Spleen (tissue), 7 donors: ENCODE data around the gene PKD1L1.

Experiments
- POLR2AphosphoS5 ChIP-seq, 3 donors: sonication (generic); formaldehyde crosslinking; IDR thresholded peaks; one replicate each; pipeline ENCODE4 v1.5.1; 2017; ENCODE audit warnings: antibody characterized with exemption in 3 of 3
- TF ChIP-seq, protein P1 (sequence below), 11 experiments: fragments of 200-600 bp in 7 of 11; fragments of 450-650 bp in 4 of 11; sonication (generic) in 4 of 11; IDR thresholded peaks in 8 of 11; conservative IDR thresholded peaks in 3 of 11; 1 replicate in 7 of 11; 2 replicates in 4 of 11; pipeline versions ENCODE4 v1.4.0 to v1.8.0; 2016 to 2021; ENCODE audit warnings: antibody characterized with exemption in 11 of 11, inconsistent platforms in 4 of 11, mild to moderate bottlenecking in 1 of 11
- donor health status: DM: no; HTN: no; CAD: no; lungs with moderate emphysema.
- donor health status: DM: no; HTN: no; CAD: no.
- donor health status: DM: no; HTN: no; CAD: no.

DNA sequence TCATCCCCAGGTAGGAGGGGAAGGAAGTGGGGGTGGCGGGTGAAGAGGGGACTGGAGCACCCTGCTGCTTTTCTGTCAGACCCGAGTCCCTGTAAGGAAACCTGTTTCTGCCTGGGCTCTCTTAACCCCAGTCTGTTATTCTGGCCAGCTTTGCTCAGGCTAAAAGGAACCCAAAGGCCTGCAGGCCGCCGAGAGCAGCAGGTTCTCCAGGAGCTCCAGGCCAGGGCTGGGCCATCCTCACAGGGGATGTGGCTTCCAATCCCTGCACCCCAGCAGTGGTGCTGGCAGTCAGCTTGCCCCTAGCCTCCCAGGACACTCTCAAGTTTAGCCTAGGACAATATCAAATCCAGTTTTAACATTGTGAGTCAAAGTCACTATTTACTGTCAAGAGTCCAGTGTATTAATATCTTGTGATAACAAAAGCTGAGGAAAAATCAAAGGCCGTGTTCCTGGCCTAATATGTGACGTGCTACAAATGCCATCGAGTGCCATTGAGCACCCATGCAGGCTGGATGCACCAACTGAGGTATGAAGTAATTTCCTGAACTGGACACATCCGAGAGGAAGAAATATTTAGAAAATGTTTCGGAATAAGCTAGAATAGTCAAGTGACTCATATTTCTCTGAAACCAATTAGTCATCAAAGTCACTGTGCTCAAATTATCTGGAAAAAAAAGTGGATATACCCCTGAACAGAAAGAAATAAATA, 7.0 kb downstream of the PKD1L1 start:
- TF ChIP-seq, protein P1, sequence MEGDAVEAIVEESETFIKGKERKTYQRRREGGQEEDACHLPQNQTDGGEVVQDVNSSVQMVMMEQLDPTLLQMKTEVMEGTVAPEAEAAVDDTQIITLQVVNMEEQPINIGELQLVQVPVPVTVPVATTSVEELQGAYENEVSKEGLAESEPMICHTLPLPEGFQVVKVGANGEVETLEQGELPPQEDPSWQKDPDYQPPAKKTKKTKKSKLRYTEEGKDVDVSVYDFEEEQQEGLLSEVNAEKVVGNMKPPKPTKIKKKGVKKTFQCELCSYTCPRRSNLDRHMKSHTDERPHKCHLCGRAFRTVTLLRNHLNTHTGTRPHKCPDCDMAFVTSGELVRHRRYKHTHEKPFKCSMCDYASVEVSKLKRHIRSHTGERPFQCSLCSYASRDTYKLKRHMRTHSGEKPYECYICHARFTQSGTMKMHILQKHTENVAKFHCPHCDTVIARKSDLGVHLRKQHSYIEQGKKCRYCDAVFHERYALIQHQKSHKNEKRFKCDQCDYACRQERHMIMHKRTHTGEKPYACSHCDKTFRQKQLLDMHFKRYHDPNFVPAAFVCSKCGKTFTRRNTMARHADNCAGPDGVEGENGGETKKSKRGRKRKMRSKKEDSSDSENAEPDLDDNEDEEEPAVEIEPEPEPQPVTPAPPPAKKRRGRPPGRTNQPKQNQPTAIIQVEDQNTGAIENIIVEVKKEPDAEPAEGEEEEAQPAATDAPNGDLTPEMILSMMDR (IDR thresholded peaks at IDR 0.05 in 8 of 11, conservative IDR thresholded peaks at IDR 0.05 in 3 of 11) = no peak
- TF ChIP-seq POLR2AphosphoS5 (IDR thresholded peaks at IDR 0.05) = peak in 1 of 3 donors; percentile 66
